IMR-90 (cell line): ENCODE data around the gene PDLIM1. TPM values are rescaled to one million over a fixed set of nuclear protein-coding genes. Genes with fewer than 3 reads are reported as not detected.

Experiments used
- ATAC-seq: fragments of 200-7000 bp; cut with Tn5 transposase; 2 replicates; pipeline ENCODE4 v1.9.1; 2020; ENCODE audit warnings: low read depth, mild to moderate bottlenecking, moderate library complexity
- BruUV-seq: library from RNA; stranded (reverse); fragments of 400-500 nt; replicated peaks from 2 replicates; lab custom pipeline; 2021; lab: Mats Ljungman, UMichigan
- CTCF ChIA-PET: fragments of 300-600 bp; formaldehyde crosslinking; extraction: SDS; loops from one replicate; lab custom pipeline; 2021; ENCODE audit warnings: antibody characterized with exemption; lab: Yijun Ruan, JAX
- POLR2A ChIA-PET: fragments of 300-600 bp; sonication (Branson Sonifier 250); formaldehyde crosslinking; loops from one replicate; lab custom pipeline; 2022; ENCODE audit warnings: antibody characterized with exemption; ENCODE audit not compliant: unreplicated experiment; lab: Charles Lee
- DNase-seq: peaks from one replicate; pipeline ENCODE4 v3.0.0; 2013
- H2AFZ ChIP-seq: replicated peaks from 2 replicates; pipeline ENCODE3; 2013; ENCODE audit warnings: low read length, mild to moderate bottlenecking; ENCODE audit not compliant: poor library complexity
- H2AK5ac ChIP-seq: 2 replicates; pipeline ENCODE4 v1.6.1; 2013; ENCODE audit warnings: low read depth, low read length, inconsistent platforms
- H2AK9ac ChIP-seq: replicated peaks from 2 replicates; pipeline ENCODE3; 2013; ENCODE audit warnings: mild to moderate bottlenecking, low read depth, low read length, moderate library complexity; ENCODE audit not compliant: poor library complexity
- H2BK120ac ChIP-seq: 2 replicates; pipeline ENCODE4 v1.6.1; 2013; ENCODE audit warnings: low read depth, low read length, inconsistent platforms
- H2BK15ac ChIP-seq: 3 replicates; pipeline ENCODE4 v1.6.1; 2013; ENCODE audit warnings: low read depth, low read length, inconsistent platforms
- H2BK20ac ChIP-seq: 2 replicates; pipeline ENCODE4 v1.6.1; 2013; ENCODE audit warnings: low read depth, mild to moderate bottlenecking, inconsistent platforms, low read length, moderate library complexity
- H2BK5ac ChIP-seq: 2 replicates; pipeline ENCODE4 v1.6.1; 2013; ENCODE audit warnings: mild to moderate bottlenecking, low read depth, low read length, inconsistent platforms; ENCODE audit not compliant: poor library complexity, severe bottlenecking
- H3K14ac ChIP-seq: replicated peaks from 2 replicates; pipeline ENCODE4 v1.6.1; 2013; ENCODE audit warnings: low read depth, low read length, inconsistent platforms
- H3K18ac ChIP-seq: 2 replicates; pipeline ENCODE4 v1.6.1; 2013; ENCODE audit warnings: low read depth, low read length, control low read depth
- H3K23ac ChIP-seq: 2 replicates; pipeline ENCODE4 v1.6.1; 2013; ENCODE audit warnings: low read depth, low read length, inconsistent platforms
- H3K27ac ChIP-seq: 2 replicates; pipeline ENCODE4 v1.5.1; 2013; ENCODE audit warnings: mild to moderate bottlenecking, control low read depth, low read length; ENCODE audit not compliant: insufficient read depth
- H3K27me3 ChIP-seq: 2 replicates; pipeline ENCODE4 v1.6.1; 2013; ENCODE audit warnings: low read length; ENCODE audit not compliant: control insufficient read depth, insufficient read depth
- H3K36me3 ChIP-seq: 2 replicates; pipeline ENCODE4 v1.6.1; 2013; ENCODE audit warnings: low read length, mixed read lengths; ENCODE audit not compliant: control insufficient read depth, insufficient read depth
- H3K4ac ChIP-seq: 2 replicates; pipeline ENCODE4 v1.6.1; 2013; ENCODE audit warnings: low read depth, low read length, inconsistent platforms
- H3K4me1 ChIP-seq: 2 replicates; pipeline ENCODE4 v1.6.1; 2013; ENCODE audit warnings: low read length, mixed read lengths; ENCODE audit not compliant: control insufficient read depth, insufficient read depth
- H3K4me2 ChIP-seq: 2 replicates; pipeline ENCODE4 v1.6.1; 2013; ENCODE audit warnings: low read depth, mild to moderate bottlenecking, control low read depth, low read length, moderate library complexity
- H3K4me3 ChIP-seq: 2 replicates; pipeline ENCODE4 v1.5.1; 2013; ENCODE audit warnings: low read depth, mild to moderate bottlenecking, control low read depth, low read length, moderate library complexity; ENCODE audit not compliant: insufficient read depth
- H3K56ac ChIP-seq: 2 replicates; pipeline ENCODE4 v1.6.1; 2013; ENCODE audit warnings: low read length, inconsistent platforms; ENCODE audit not compliant: insufficient read depth; ENCODE audit errors: extremely low read depth
- H3K79me1 ChIP-seq, 2 experiments: 2 replicates each; pipeline ENCODE4 v1.6.1; 2013; ENCODE audit warnings: low read length in 2 of 2, inconsistent platforms in 1 of 2, low read depth in 1 of 2
- H3K9ac ChIP-seq: 2 replicates; pipeline ENCODE4 v1.6.1; 2013; ENCODE audit warnings: low read depth, low read length, control low read depth
- H3K9me1 ChIP-seq: 2 replicates; pipeline ENCODE4 v1.6.1; 2013; ENCODE audit warnings: low read length, inconsistent platforms; ENCODE audit not compliant: insufficient read depth
- H3K9me3 ChIP-seq: 2 replicates; pipeline ENCODE4 v1.6.1; 2013; ENCODE audit warnings: low read length; ENCODE audit not compliant: control insufficient read depth, insufficient read depth
- H4K20me1 ChIP-seq: 2 replicates; pipeline ENCODE4 v1.6.1; 2013; ENCODE audit warnings: low read length, inconsistent platforms; ENCODE audit not compliant: insufficient read depth
- H4K5ac ChIP-seq: 2 replicates; pipeline ENCODE4 v1.6.1; 2013; ENCODE audit warnings: mild to moderate bottlenecking, low read depth, low read length, control low read depth
- H4K8ac ChIP-seq, 2 experiments: 2 replicates each; pipeline ENCODE4 v1.6.1; 2013; ENCODE audit warnings: low read depth in 2 of 2, low read length in 2 of 2, control low read depth in 1 of 2, inconsistent platforms in 1 of 2
- H4K91ac ChIP-seq: 2 replicates; pipeline ENCODE4 v1.6.1; 2013; ENCODE audit warnings: low read depth, low read length, inconsistent platforms; ENCODE audit not compliant: insufficient read depth
- BHLHE40 ChIP-seq: fragments of 150-350 bp; IDR thresholded peaks from 2 replicates; pipeline ENCODE4 v1.6.1; 2016; ENCODE audit warnings: mild to moderate bottlenecking, low read depth, low read length
- CHD1 ChIP-seq: IDR thresholded peaks from 2 replicates; pipeline ENCODE4 v1.6.1; 2012; ENCODE audit warnings: low read depth, low read length, improper control_type of control experiment
- CTCF ChIP-seq: conservative IDR thresholded peaks from 2 replicates; pipeline ENCODE4 v1.5.1; 2012; ENCODE audit warnings: mild to moderate bottlenecking, low read depth, low read length, improper control_type of control experiment
- ELK1 ChIP-seq: fragments of 150-350 bp; IDR thresholded peaks from 2 replicates; pipeline ENCODE4 v1.6.1; 2016; ENCODE audit warnings: low read depth, mild to moderate bottlenecking, low read length, moderate library complexity, borderline replicate concordance
- MAZ ChIP-seq: IDR thresholded peaks from 2 replicates; pipeline ENCODE4 v1.6.1; 2012; ENCODE audit warnings: low read depth, mild to moderate bottlenecking, low read length, improper control_type of control experiment, moderate library complexity, borderline replicate concordance
- MXI1 ChIP-seq: IDR thresholded peaks from 2 replicates; pipeline ENCODE4 v1.6.1; 2012; ENCODE audit warnings: low read depth, mild to moderate bottlenecking, low read length, moderate library complexity, borderline replicate concordance
- NFE2L2 ChIP-seq: fragments of 150-350 bp; IDR thresholded peaks from 2 replicates; pipeline ENCODE4 v1.6.1; 2016; ENCODE audit warnings: low read depth, mild to moderate bottlenecking, low read length
- POLR2A ChIP-seq: IDR thresholded peaks from 2 replicates; pipeline ENCODE4 v1.6.1; 2012; ENCODE audit warnings: mild to moderate bottlenecking, low read depth, low read length
- RAD21 ChIP-seq: IDR thresholded peaks from 2 replicates; pipeline ENCODE4 v1.6.1; 2012; ENCODE audit warnings: low read length, improper control_type of control experiment
- RCOR1 ChIP-seq: IDR thresholded peaks from 2 replicates; pipeline ENCODE4 v1.6.1; 2012; ENCODE audit warnings: mild to moderate bottlenecking, low read length, improper control_type of control experiment; ENCODE audit not compliant: insufficient replicate concordance
- RFX5 ChIP-seq: IDR thresholded peaks from 2 replicates; pipeline ENCODE4 v1.8.0; 2012; ENCODE audit warnings: low read depth, mild to moderate bottlenecking, low read length, moderate library complexity
- SMC3 ChIP-seq: fragments of 150-350 bp; IDR thresholded peaks from 2 replicates; pipeline ENCODE4 v1.6.1; 2016; ENCODE audit warnings: low read depth, mild to moderate bottlenecking, antibody characterized with exemption, low read length, moderate library complexity
- USF2 ChIP-seq: fragments of 150-350 bp; IDR thresholded peaks from 2 replicates; pipeline ENCODE4 v1.6.1; 2017; ENCODE audit warnings: mild to moderate bottlenecking, antibody characterized with exemption, low read length, low read depth
- WGBS, 2 experiments: methylation state at CpG; one replicate each; pipeline versions ENCODE4 v1.1.5 to v1.1.7; 2013; ENCODE audit warnings: missing lambda C conversion rate in 2 of 2; ENCODE audit not compliant: insufficient read length in 1 of 2; ENCODE audit errors: extremely low coverage in 2 of 2; 5-methylcytosine and 5-hydroxymethylcytosine counted together
- dilution Hi-C: fragments of 300-500 bp; cut with HindIII; formaldehyde crosslinking; loops from one replicate; pipeline ENCODE4 v1.14.3; 2018; ENCODE audit warnings: low sequenced_read_pairs; ENCODE audit not compliant: unreplicated experiment
- in situ Hi-C: fragments of 300-500 bp; cut with MboI; formaldehyde crosslinking; loops from 3 replicates; pipeline ENCODE4 v1.14.3; 2019; ENCODE audit warnings: low sequenced_read_pairs, inconsistent platforms, mixed read lengths
- intact Hi-C: fragments of 100-400 bp; cut with micrococcal nuclease; formaldehyde crosslinking; loops from 2 replicates; pipeline ENCODE4 v1.10.0; 2022
- polyA plus RNA-seq, 3 experiments: library from polyadenylated mRNA; depleted of rRNA; stranded (reverse); fragments of >200 nt; gene quantifications; 2 replicates each; pipeline ENCODE4 v1.2.3, GENCODE V29; 2012; ENCODE audit warnings: low replicate concordance in 1 of 3
- total RNA-seq: library from RNA; depleted of rRNA; stranded (reverse); fragments of >200 nt; gene quantifications from 2 replicates; pipeline ENCODE4 v1.2.3, GENCODE V29; 2012

PDLIM1 gene
- total and polyA plus RNA-seq, 2 of the 4 experiments (the other 2 are of a cell fraction), result 30.1 to 187 TPM

GRCh38 chr10:95264227-95265051 is 26.4 kb downstream of the PDLIM1 start (continued):
- TF ChIP-seq SMC3 (no peak), POLR2A (no peak)

- H3K9ac ChIP-seq, result no peak overlapping the region
- peaks cover 27 to 76% of the 10 kb centered on the region in 2 experiments for H3K79me1 ChIP-seq
- no peak overlapping the region for H2BK120ac ChIP-seq
- H3K27ac ChIP-seq, result no peak overlapping the region
- H2AFZ ChIP-seq, result no peak overlapping the region
- H2AK9ac ChIP-seq, result no peak overlapping the region
- no peak overlapping the region for H3K56ac ChIP-seq
- WGBS, 2 experiments, result 96% methylated on average over 4 of the region's 7 CpGs; no CpG with 5 or more reads in 1 of the 2 experiments
- H2AK5ac ChIP-seq, result no peak overlapping the region
- H3K36me3 ChIP-seq, result peaks cover 58% of the 10 kb centered on the region
- in situ Hi-C loops (no loop called here), dilution Hi-C loops (no loop called here), intact Hi-C loops (no loop called here)
- H4K91ac ChIP-seq, result no peak overlapping the region
- no peak overlapping the region for H3K18ac ChIP-seq
- BruUV-seq, result no TSS peak
- no peak overlapping the region for H2BK20ac ChIP-seq
- H3K4me3 ChIP-seq, result no peak overlapping the region
- no peak overlapping the region for H4K5ac ChIP-seq
- H2BK15ac ChIP-seq, result no peak overlapping the region
- H3K4me2 ChIP-seq, result no peak overlapping the region
- no peaks in the 10 kb centered on the region for H3K27me3 ChIP-seq
- no peak overlapping the region for H4K8ac ChIP-seq
- ChIA-PET POLR2A (no interaction called here), CTCF (no interaction called here)
- H3K4ac ChIP-seq, result no peak overlapping the region
- peaks cover 3% of the 10 kb centered on the region; the same call in 1 of the 2 replicates for H4K20me1 ChIP-seq
- peaks cover 27% of the 10 kb centered on the region for H3K9me1 ChIP-seq
- peaks cover 27% of the 10 kb centered on the region for H3K4me1 ChIP-seq
- no peak overlapping the region for H2BK5ac ChIP-seq
- H3K14ac ChIP-seq, result no peak overlapping the region
- no peaks in the 10 kb centered on the region for H3K9me3 ChIP-seq
- DNase-seq (no peak), ATAC-seq (no peak)
- H3K23ac ChIP-seq, result no peak overlapping the region
- TF ChIP-seq CTCF (no peak), RCOR1 (no peak), MAZ (no peak), POLR2A (no peak), ELK1 (no peak), RAD21 (no peak), MXI1 (no peak), RFX5 (no peak), NFE2L2 (no peak), BHLHE40 (no peak), USF2 (no peak), CHD1 (no peak)
Observed at GRCh38 chr10:95263864-95264226, 27.0 kb downstream of the PDLIM1 start.
